Astrocyte of the hippocampus (primary cell): ENCODE data around the gene HDAC8.

Experiments used
- DNase-seq: peaks from one replicate; pipeline ENCODE4 v3.0.0; 2011; ENCODE audit warnings: low read depth, low spot score

The HDAC8 gene

DNA sequence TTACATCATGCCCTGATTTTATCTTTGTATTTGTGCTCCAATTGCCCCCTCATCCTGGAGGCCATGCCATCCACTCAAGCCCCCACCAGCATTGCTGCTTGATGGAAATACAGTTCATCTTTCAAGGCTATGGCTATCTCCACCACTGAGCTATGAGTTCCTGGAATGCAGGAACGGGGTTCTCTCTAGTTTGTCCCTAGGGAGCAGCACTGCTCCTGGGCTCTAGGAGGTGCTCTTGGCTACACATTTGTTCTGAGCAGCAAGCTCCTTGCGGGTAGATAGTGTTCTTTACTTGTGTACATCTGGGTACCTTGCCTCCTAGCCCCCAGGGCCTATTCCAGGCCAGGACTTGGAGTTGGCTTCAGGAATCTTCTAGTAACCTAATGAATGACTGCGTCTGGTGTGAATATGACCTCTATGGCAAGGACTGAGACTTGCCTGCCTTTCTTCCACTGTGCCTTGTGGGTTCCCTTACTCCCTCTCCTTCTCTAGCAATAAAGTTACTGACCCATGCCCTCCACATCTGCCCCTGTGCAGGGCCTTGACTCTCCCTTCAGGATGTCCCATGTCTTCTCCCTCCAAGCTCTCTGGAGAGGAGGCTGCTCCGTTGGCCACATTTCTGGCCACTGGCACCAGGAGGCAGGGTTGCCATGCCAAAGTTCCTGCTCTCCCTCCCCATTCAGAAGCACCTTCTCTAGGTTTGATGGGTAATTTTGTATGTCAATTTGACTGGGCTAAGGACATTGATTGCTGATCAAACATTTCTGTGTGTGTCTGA lies 274.5 kb downstream of the HDAC8 start:
- no peak for DNase-seq

DNA sequence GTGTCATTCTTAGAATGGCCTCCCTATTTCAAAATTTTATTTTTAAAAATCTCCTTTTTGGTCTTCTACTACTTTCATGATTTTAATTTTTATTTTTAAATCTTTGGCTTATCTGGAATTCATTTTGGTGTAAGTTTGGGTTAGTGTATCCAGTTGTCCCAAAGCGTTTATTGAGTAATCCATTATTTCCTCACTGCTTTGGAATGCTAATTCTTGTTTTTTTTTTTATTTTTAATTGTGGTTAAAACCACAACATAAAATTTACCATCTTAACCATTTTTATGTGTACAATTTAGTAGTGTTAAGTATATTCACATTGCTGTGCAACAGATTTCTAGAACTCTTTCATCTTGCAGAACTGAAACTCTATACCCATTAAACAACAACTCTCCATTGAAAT lies 275.7 kb downstream of the HDAC8 start:
- no peak for DNase-seq

DNA sequence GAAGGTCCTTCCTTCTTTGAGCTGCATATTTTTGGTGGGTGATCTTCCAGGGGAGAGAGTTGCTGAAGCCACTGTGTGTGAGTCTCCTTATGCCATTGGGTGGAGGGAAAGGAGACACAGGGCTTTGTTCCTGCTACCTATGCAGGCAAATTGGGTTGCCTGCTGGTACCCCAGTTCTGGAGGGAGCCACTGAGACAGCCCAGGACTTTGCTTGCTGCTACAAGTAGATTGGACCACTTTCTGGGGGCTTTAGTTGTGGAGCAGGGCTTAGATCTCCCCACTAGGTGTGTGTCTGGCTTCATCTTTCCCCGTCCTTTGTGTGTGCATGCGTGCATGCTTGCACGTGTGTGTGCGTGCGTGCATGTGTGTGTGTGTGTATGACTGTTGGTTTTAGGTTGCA lies 276.9 kb downstream of the HDAC8 start:
- DNase-seq = no peak

DNA sequence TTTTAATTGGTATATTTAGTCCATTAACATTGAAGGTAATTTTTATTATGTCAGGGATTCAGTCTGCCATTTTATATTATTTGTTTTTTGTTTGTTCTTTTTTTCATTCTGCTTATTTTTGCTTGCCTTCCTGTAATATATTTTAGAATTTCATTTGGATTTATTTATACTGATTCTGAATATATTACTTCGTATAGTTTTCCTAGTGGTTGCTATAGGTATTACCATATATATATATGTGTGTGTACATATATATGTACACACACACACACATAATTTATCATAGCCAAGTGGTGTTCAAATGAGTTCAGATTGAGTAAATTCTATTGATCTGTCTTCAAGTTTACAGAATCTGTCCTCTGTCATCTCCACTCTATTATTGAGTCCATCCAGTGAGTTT lies 278.1 kb downstream of the HDAC8 start:
- DNase-seq = no peak

DNA sequence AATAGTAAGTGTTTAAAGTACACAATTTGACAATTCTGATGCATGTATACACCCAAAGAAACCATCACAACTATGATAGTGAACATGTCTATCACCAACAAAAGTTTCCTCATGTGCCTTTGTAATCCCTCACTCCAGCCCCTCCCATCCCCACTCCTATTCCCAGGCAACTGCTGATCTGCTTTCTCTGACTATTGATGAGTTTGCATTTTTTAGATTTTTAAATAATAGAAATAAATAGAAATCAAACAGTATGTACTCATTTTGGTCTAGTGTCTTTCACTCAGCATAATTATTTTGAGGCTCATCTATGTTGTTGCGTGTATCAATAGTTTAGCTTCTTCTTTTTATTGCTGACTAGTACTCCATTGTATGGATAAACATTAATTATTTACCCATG lies 290.3 kb downstream of the HDAC8 start:
- no peak for DNase-seq

- DNase-seq = no peak
Observed at GRCh38 chrX:72280321-72280845, 292.3 kb downstream of the HDAC8 start.
